ENCODE measurements around the gene SPACDR. TPM values are rescaled to one million over a fixed set of nuclear protein-coding genes. Genes with fewer than 3 reads are reported as not detected.

Gene SPACDR
- total RNA-seq, 1 experiment from 2014 or later: 4.5 TPM

DNA sequence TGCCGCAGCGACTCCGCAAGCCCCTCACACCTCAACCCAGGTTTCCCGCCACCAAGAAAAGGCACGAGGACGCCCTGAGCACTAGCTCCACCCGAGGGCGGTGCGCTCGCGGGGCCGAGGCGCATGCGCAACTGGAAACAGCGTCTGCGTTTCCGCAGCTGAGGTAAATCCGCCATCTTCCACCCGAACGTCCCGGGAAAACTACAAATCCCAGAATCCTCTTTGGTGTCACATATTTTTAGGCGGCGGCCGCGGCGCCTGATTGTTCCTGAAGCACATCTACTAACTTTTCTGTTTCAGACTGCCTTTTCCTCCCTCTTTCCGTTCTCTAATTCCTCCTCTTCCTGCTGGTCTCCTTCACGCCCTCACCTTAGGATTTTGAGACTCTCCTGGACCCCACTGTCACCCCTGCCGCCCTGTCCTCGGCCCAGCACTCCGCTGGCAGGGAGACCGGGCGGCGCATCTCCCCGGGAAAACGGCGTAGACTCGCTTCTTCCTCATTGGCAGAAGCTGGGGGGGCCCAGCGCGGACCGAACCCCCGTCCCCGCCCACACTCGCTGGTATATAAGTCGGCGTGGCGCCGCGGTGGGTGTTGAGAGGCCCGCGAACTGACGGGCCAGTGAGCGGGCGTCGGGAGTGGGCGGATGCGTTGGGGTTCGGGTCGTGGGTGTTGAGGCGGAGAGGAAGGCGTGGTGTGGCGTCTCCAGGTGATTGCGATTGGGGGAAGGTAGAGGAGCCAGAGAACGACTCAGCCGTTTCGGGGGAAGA is 35.7 kb downstream of the SPACDR start, which contains the start of gene ZCWPW1:
Gene ZCWPW1 (minus strand): TSS at position 505 of the 768 bp plus-strand sequence. CDS start 8,054 bp downstream, outside the sequence.
- H3K36me3 Mint-ChIP-seq (ENCODE audit: insufficient read depth, unreplicated experiment): peaks cover 45% of the 10 kb centered on the region
- TF ChIP-seq CTCF (IDR thresholded peaks at IDR 0.05; ENCODE audit: unreplicated experiment): no peak
- H3K4me1 Mint-ChIP-seq (ENCODE audit: low read depth, unreplicated experiment): no peaks in the 10 kb centered on the region
- intact Hi-C loops (cut with micrococcal nuclease; ENCODE audit: unreplicated experiment): no loop called here
- H3K4me3 Mint-ChIP-seq (ENCODE audit: low read depth, unreplicated experiment): peak within 1 kb of the TSS; percentile 87
- BruUV-seq (replicated peaks): TSS peak; percentile 46
- H3K27me3 Mint-ChIP-seq (ENCODE audit: unreplicated experiment): peaks cover 12% of the 10 kb centered on the region
- peak within 1 kb of the TSS; percentile 93 for H3K27ac Mint-ChIP-seq (ENCODE audit: unreplicated experiment)
- peak; percentile 90 for DNase-seq
- H3K9me3 Mint-ChIP-seq (ENCODE audit: low read depth, unreplicated experiment): no peaks in the 10 kb centered on the region
- CTCF ChIA-PET: no interaction called here

- peak overlapping the region; percentile 93 for H3K27ac Mint-ChIP-seq (ENCODE audit: unreplicated experiment)
- peaks cover 12% of the 10 kb centered on the region for H3K27me3 Mint-ChIP-seq (ENCODE audit: unreplicated experiment)
- TF ChIP-seq CTCF (IDR thresholded peaks at IDR 0.05; ENCODE audit: unreplicated experiment): no peak
- CTCF ChIA-PET: no interaction called here
- intact Hi-C loops (cut with micrococcal nuclease; ENCODE audit: unreplicated experiment): no loop called here
- H3K36me3 Mint-ChIP-seq (ENCODE audit: insufficient read depth, unreplicated experiment): peaks cover 41% of the 10 kb centered on the region
- no peaks in the 10 kb centered on the region for H3K4me1 Mint-ChIP-seq (ENCODE audit: low read depth, unreplicated experiment)
- BruUV-seq (replicated peaks): no TSS peak
- H3K9me3 Mint-ChIP-seq (ENCODE audit: low read depth, unreplicated experiment): no peaks in the 10 kb centered on the region
- H3K4me3 Mint-ChIP-seq (ENCODE audit: low read depth, unreplicated experiment): peak overlapping the region; percentile 87
- DNase-seq: no peak
These were observed 36.3 kb downstream of the SPACDR start for GRCh38 chr7:100427762-100428198.

- peaks cover 12% of the 10 kb centered on the region for H3K27me3 Mint-ChIP-seq (ENCODE audit: unreplicated experiment)
- intact Hi-C loops (cut with micrococcal nuclease; ENCODE audit: unreplicated experiment): no loop called here
- no TSS peak for BruUV-seq (replicated peaks)
- no peak for DNase-seq
- no peaks in the 10 kb centered on the region for H3K9me3 Mint-ChIP-seq (ENCODE audit: low read depth, unreplicated experiment)
- H3K36me3 Mint-ChIP-seq (ENCODE audit: insufficient read depth, unreplicated experiment): peaks cover 35% of the 10 kb centered on the region
- H3K4me1 Mint-ChIP-seq (ENCODE audit: low read depth, unreplicated experiment): no peaks in the 10 kb centered on the region
- no peak overlapping the region for H3K4me3 Mint-ChIP-seq (ENCODE audit: low read depth, unreplicated experiment)
- CTCF ChIA-PET: no interaction called here
- H3K27ac Mint-ChIP-seq (ENCODE audit: unreplicated experiment): no peak overlapping the region
- no peak for TF ChIP-seq CTCF (IDR thresholded peaks at IDR 0.05; ENCODE audit: unreplicated experiment)
These were observed 37.5 kb downstream of the SPACDR start for GRCh38 chr7:100426516-100426915.

GRCh38 chr7:100425347-100425746 is 38.7 kb downstream of the SPACDR start:
- CTCF ChIA-PET: no interaction called here
- Mint-ChIP-seq H3K36me3 (ENCODE audit: insufficient read depth, unreplicated experiment) (peaks cover 24% of the 10 kb centered on the region), H3K9me3 (ENCODE audit: low read depth, unreplicated experiment) (no peaks in the 10 kb centered on the region), H3K4me3 (ENCODE audit: low read depth, unreplicated experiment) (no peak overlapping the region), H3K27me3 (ENCODE audit: unreplicated experiment) (peaks cover 12% of the 10 kb centered on the region), H3K4me1 (ENCODE audit: low read depth, unreplicated experiment) (no peaks in the 10 kb centered on the region), H3K27ac (ENCODE audit: unreplicated experiment) (no peak overlapping the region)
- intact Hi-C loops (cut with micrococcal nuclease; ENCODE audit: unreplicated experiment): no loop called here
- TF ChIP-seq CTCF (IDR thresholded peaks at IDR 0.05; ENCODE audit: unreplicated experiment): no peak
- no peak for DNase-seq
- no TSS peak for BruUV-seq (replicated peaks)

Data from Calu3 (cell line).